GM12878 (cell line): Measurements from ENCODE around the gene PRR5. TPM values are rescaled to one million over a fixed set of nuclear protein-coding genes. Genes with fewer than 3 reads are reported as not detected.

Experiments used
- ATAC-seq: fragments of 200-7000 bp; cut with Tn5 transposase; 3 replicates; pipeline ENCODE4 v1.9.1; 2020; ENCODE audit warnings: mild to moderate bottlenecking, moderate library complexity
- BruUV-seq: library from RNA; stranded (reverse); fragments of 400-500 nt; replicated peaks from 2 replicates; lab custom pipeline; 2021; lab: Mats Ljungman, UMichigan
- CTCF ChIA-PET: fragments of 300-600 bp; sonication (Branson Sonifier 250); formaldehyde crosslinking; extraction: SDS; loops from one replicate; lab custom pipeline; 2021; ENCODE audit warnings: inconsistent platforms; lab: Yijun Ruan, JAX
- POLR2A ChIA-PET: fragments of 350-600 bp; formaldehyde crosslinking; extraction: SDS; loops from one replicate; lab custom pipeline; 2021; ENCODE audit warnings: inconsistent platforms; lab: Charles Lee
- RAD21 ChIA-PET: fragments of 300-600 bp; sonication (Branson Sonifier 250); formaldehyde crosslinking; loops from one replicate; lab custom pipeline; 2023; ENCODE audit warnings: antibody characterized with exemption; ENCODE audit not compliant: unreplicated experiment; lab: Charles Lee
- SMC1A ChIA-PET: fragments of 300-600 bp; sonication (Branson Sonifier 250); formaldehyde crosslinking; loops from one replicate; lab custom pipeline; 2023; ENCODE audit not compliant: unreplicated experiment, uncharacterized antibody; lab: Charles Lee
- DNase-seq: peaks from one replicate; pipeline ENCODE4 v3.0.0-alpha.2; 2011; ENCODE audit warnings: low read depth, low spot score
- FAIRE-seq: peaks from 3 replicates; lab custom pipeline; 2011; peaks lifted over from hg19 to GRCh38; lab: Jason Lieb, UNC
- H2AFZ ChIP-seq: 2 replicates; pipeline ENCODE4 v1.6.0; 2011; ENCODE audit warnings: low read depth, low read length, control low read depth; ENCODE audit not compliant: control insufficient read depth
- H3K27ac ChIP-seq: 2 replicates; pipeline ENCODE4 v1.5.1; 2011; ENCODE audit warnings: control low read depth; ENCODE audit not compliant: control insufficient read depth, insufficient read depth
- H3K27me3 ChIP-seq, 2 experiments: replicated peaks in 1 of 2; 2 replicates each; pipeline versions ENCODE4 v1.6.0 to v1.6.1; 2011; ENCODE audit warnings: low read length in 1 of 2; ENCODE audit not compliant: control insufficient read depth in 2 of 2, insufficient read depth in 2 of 2
- H3K36me3 ChIP-seq, 2 experiments: 2 replicates each; pipeline ENCODE4 v1.5.1; 2011; ENCODE audit warnings: low read length in 1 of 2; ENCODE audit not compliant: control insufficient read depth in 2 of 2, insufficient read depth in 2 of 2
- H3K4me1 ChIP-seq: 2 replicates; pipeline ENCODE4 v1.6.1; 2011; ENCODE audit warnings: mild to moderate bottlenecking, low read length, moderate library complexity, mixed read lengths; ENCODE audit not compliant: control insufficient read depth, insufficient read depth
- H3K4me2 ChIP-seq: 2 replicates; pipeline ENCODE4 v1.6.0; 2011; ENCODE audit warnings: control low read depth; ENCODE audit not compliant: control insufficient read depth, insufficient read depth
- H3K4me3 ChIP-seq: fragments of 200-600 bp; sonication (generic); 2 replicates; pipeline ENCODE4 v1.5.1; 2016
- H3K79me2 ChIP-seq: 2 replicates; pipeline ENCODE4 v1.6.0; 2011; ENCODE audit warnings: low read length; ENCODE audit not compliant: control insufficient read depth, insufficient read depth
- H3K9ac ChIP-seq: 2 replicates; pipeline ENCODE4 v1.8.0; 2011; ENCODE audit warnings: low read length, control low read depth, mixed read lengths; ENCODE audit not compliant: control insufficient read depth, insufficient read depth
- H3K9me3 ChIP-seq: replicated peaks from 3 replicates; pipeline ENCODE4 v1.5.1; 2011; ENCODE audit warnings: mild to moderate bottlenecking, low read length; ENCODE audit not compliant: control insufficient read depth, insufficient read depth
- H4K20me1 ChIP-seq: 2 replicates; pipeline ENCODE4 v1.6.0; 2011; ENCODE audit not compliant: control insufficient read depth, insufficient read depth
- CBFB ChIP-seq: IDR thresholded peaks from 2 replicates; pipeline ENCODE4 v1.6.1; 2016; ENCODE audit warnings: antibody characterized with exemption, low read depth
- CHD2 ChIP-seq: IDR thresholded peaks from 2 replicates; pipeline ENCODE4 v1.6.1; 2011; ENCODE audit warnings: low read depth, low read length, improper control_type of control experiment, borderline replicate concordance
- E2F4 ChIP-seq: IDR thresholded peaks from 2 replicates; pipeline ENCODE4 v1.6.1; 2012; ENCODE audit warnings: low read depth, low read length, improper control_type of control experiment
- GABPA ChIP-seq: IDR thresholded peaks from 2 replicates; pipeline ENCODE4 v1.6.1; 2014; ENCODE audit warnings: antibody characterized with exemption, low read depth, mild to moderate bottlenecking, inconsistent platforms
- IKZF1 ChIP-seq: fragments of 450-650 bp; conservative IDR thresholded peaks from 2 replicates; pipeline ENCODE4 v1.6.1; 2017; ENCODE audit warnings: antibody characterized with exemption, mild to moderate bottlenecking
- MAX ChIP-seq: IDR thresholded peaks from 2 replicates; pipeline ENCODE4 v1.6.1; 2012; ENCODE audit warnings: low read depth, low read length, improper control_type of control experiment
- NR2F1 ChIP-seq: fragments of 450-650 bp; conservative IDR thresholded peaks from 2 replicates; pipeline ENCODE4 v1.6.1; 2017; ENCODE audit warnings: mild to moderate bottlenecking
- POLR2A ChIP-seq: IDR thresholded peaks from 2 replicates; pipeline ENCODE4 v1.6.1; 2011; ENCODE audit warnings: low read depth, mild to moderate bottlenecking, low read length
- RFX5 ChIP-seq: IDR thresholded peaks from 2 replicates; pipeline ENCODE4 v1.6.1; 2011; ENCODE audit warnings: low read depth, low read length, improper control_type of control experiment
- SIN3A ChIP-seq: IDR thresholded peaks from 2 replicates; pipeline ENCODE4 v1.6.1; 2012; ENCODE audit warnings: low read depth, low read length, improper control_type of control experiment
- SREBF2 ChIP-seq: IDR thresholded peaks from 2 replicates; pipeline ENCODE4 v1.6.1; 2012; ENCODE audit warnings: mild to moderate bottlenecking, low read length
- SRF ChIP-seq, 2 experiments: IDR thresholded peaks; 2 replicates each; pipeline ENCODE4 v1.6.1; 2011; ENCODE audit warnings: low read depth in 2 of 2, low read length in 2 of 2, mild to moderate bottlenecking in 1 of 2, moderate library complexity in 1 of 2
- TBL1XR1 ChIP-seq: IDR thresholded peaks from 2 replicates; pipeline ENCODE4 v1.6.1; 2012; ENCODE audit warnings: low read depth, low read length, improper control_type of control experiment
- ZBTB33 ChIP-seq: fragments of 450-650 bp; IDR thresholded peaks from 2 replicates; pipeline ENCODE4 v1.6.1; 2017; ENCODE audit warnings: mild to moderate bottlenecking
- whole genome bisulfite sequencing: methylation state at CpG from one replicate; pipeline ENCODE4 v1.1.6; 2016; ENCODE audit warnings: low lambda C conversion rate; ENCODE audit not compliant: insufficient replicate concordance, insufficient coverage; ENCODE audit errors: missing lambda C conversion rate; 5-methylcytosine and 5-hydroxymethylcytosine counted together
- in situ Hi-C: fragments of 300-500 bp; cut with MboI; formaldehyde crosslinking; loops from 9 replicates; pipeline ENCODE4 v1.14.3; 2018; ENCODE audit warnings: mixed read lengths
- intact Hi-C: fragments of 100-400 bp; cut with micrococcal nuclease; formaldehyde crosslinking; loops from one replicate; pipeline ENCODE4 v1.14.2; 2022; ENCODE audit not compliant: unreplicated experiment
- polyA plus RNA-seq, 11 experiments: library from polyadenylated mRNA; depleted of rRNA in 4 of 11; unstranded in 6 of 11; stranded (reverse) in 5 of 11; fragments of >200 nt; fragmentation: Nextera tagmentation in 4 of 11; fragmentation: Illumina TruSeq in 1 of 11; extraction: Ambion mirVana in 4 of 11; extraction: Trizol in 1 of 11; gene quantifications; 1 replicate in 1 of 11; 2 replicates in 10 of 11; pipeline versions ENCODE4 v1.2.1 to v1.2.3, GENCODE V29; 2011 to 2016; ENCODE audit warnings: inconsistent platforms in 2 of 11, missing spikeins in 2 of 11, low read depth in 1 of 11
- total RNA-seq, 4 experiments: library from RNA; depleted of rRNA in 3 of 4; stranded (reverse); fragments of >200 nt in 3 of 4; fragmentation: Illumina TruSeq in 1 of 4; extraction: Trizol in 1 of 4; gene quantifications; 2 replicates each; pipeline versions ENCODE4 v1.2.1 to v1.2.3, GENCODE V29; 2013 to 2021
- TF ChIP-seq, protein P1 (sequence below), 3 experiments: IDR thresholded peaks in 2 of 3; conservative IDR thresholded peaks in 1 of 3; 2 replicates each; pipeline ENCODE4 v1.5.1; 2011; ENCODE audit warnings: low read depth in 3 of 3, low read length in 3 of 3, mild to moderate bottlenecking in 3 of 3, control low read depth in 2 of 3, moderate library complexity in 2 of 3, inconsistent platforms in 1 of 3, mixed read lengths in 1 of 3; ENCODE audit not compliant: control insufficient read depth in 2 of 3, insufficient read depth in 1 of 3; ENCODE audit errors: extremely low read depth in 1 of 3

PRR5 gene
- total and polyA plus RNA-seq, 10 of the 15 experiments (the other 5 are each of a cell fraction or from before 2014, with no cell fraction given), result 0.03 to 9.4 (median 1.5) TPM

DNA sequence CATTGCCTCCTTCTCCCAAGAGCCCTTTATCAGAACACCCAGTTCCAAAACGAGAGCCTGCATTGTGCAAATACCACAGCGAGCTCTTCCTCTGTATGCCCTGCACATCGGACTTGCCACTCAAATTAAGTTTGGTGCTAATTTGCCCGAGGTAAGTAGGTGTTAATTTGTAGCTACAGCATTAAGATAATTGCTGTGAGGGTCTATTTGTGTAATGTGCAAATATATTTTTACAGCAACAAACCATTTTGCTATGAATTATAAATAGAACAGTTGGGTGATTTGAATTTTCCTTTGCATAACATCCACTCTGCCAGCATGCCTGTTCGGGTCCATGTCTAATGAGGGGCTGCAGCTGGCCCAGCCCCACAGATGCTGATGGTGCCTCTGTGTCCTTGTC is 58.5 kb downstream of the PRR5 start:
- no peak for TF ChIP-seq IKZF1
- no peak for TF ChIP-seq CHD2
- TF ChIP-seq SRF (IDR thresholded peaks at IDR 0.05; ENCODE audit: low read depth in 2 of 2, low read length in 2 of 2), result no peak
- no peak for TF ChIP-seq ZBTB33
- TF ChIP-seq TBL1XR1, result no peak
- no peak for TF ChIP-seq NR2F1
- H3K79me2 ChIP-seq, result no peaks in the 10 kb centered on the region
- DNase-seq (no peak), ATAC-seq (no peak), FAIRE-seq (no peak)
- H3K27me3 ChIP-seq, result no peaks in the 10 kb centered on the region
- no peaks in the 10 kb centered on the region for H3K36me3 ChIP-seq
- ChIA-PET POLR2A (no interaction called here), CTCF (interaction anchor here (1.1 kb wide), 1 partner anchor 13 kb away, joined by 3 read pairs; no protein-coding TSS in a partner anchor), SMC1A (no interaction called here), RAD21 (no interaction called here)
- WGBS, result 0% methylated on average over 5 of the region's 5 CpGs
- H3K4me2 ChIP-seq, result no peak overlapping the region
- no peak overlapping the region for H3K4me3 ChIP-seq
- in situ Hi-C loops (no loop called here), intact Hi-C loops (no loop called here)
- H3K9ac ChIP-seq, result no peak overlapping the region
- no TSS peak for BruUV-seq
- no peak overlapping the region for H2AFZ ChIP-seq
- no peak overlapping the region for H3K27ac ChIP-seq
- no peaks in the 10 kb centered on the region; the same call in 2 of the 3 replicates for H3K9me3 ChIP-seq
- H3K4me1 ChIP-seq, result no peaks in the 10 kb centered on the region
- H4K20me1 ChIP-seq, result no peaks in the 10 kb centered on the region

DNA sequence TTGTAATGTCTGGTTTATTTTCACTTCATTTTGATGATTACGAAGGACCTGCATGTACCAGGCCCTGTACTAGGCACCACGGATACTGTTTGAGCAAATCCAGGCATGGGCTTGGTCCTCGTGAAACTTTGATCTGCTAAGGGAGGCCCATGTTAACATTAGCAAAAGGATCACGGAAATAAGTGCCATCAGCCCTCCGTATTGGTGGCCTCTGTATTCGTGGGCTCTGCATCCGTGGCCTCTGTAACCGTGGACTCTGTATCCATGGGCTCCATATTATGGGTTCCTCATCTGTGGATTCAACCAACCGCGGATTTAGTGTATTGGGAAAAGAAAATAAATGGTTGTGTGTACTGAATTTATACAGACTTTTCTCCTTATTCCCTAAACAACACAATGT is 59.0 kb downstream of the PRR5 start:
- ChIA-PET RAD21 (no interaction called here), POLR2A (no interaction called here), SMC1A (no interaction called here), CTCF (no interaction called here)
- Histone ChIP-seq H4K20me1 (no peaks in the 10 kb centered on the region), H3K9ac (no peak overlapping the region), H3K27me3 (no peaks in the 10 kb centered on the region), H3K9me3 (no peaks in the 10 kb centered on the region; the same call in 2 of the 3 replicates), H3K79me2 (no peaks in the 10 kb centered on the region), H3K4me1 (no peaks in the 10 kb centered on the region), H2AFZ (no peak overlapping the region), H3K27ac (no peak overlapping the region), H3K4me2 (no peak overlapping the region), H3K36me3 (no peaks in the 10 kb centered on the region), H3K4me3 (no peak overlapping the region)
- 26% methylated on average over 10 of the region's 10 CpGs for WGBS
- in situ Hi-C loops (no loop called here), intact Hi-C loops (no loop called here)
- no peak for DNase-seq
- no TSS peak for BruUV-seq
- no peak for FAIRE-seq
- ATAC-seq, result no peak
- TF ChIP-seq GABPA (no peak), SREBF2 (no peak), SIN3A (no peak), E2F4 (no peak), POLR2A (no peak), MAX (no peak), CBFB (no peak), RFX5 (no peak)
- TF ChIP-seq, protein P1, sequence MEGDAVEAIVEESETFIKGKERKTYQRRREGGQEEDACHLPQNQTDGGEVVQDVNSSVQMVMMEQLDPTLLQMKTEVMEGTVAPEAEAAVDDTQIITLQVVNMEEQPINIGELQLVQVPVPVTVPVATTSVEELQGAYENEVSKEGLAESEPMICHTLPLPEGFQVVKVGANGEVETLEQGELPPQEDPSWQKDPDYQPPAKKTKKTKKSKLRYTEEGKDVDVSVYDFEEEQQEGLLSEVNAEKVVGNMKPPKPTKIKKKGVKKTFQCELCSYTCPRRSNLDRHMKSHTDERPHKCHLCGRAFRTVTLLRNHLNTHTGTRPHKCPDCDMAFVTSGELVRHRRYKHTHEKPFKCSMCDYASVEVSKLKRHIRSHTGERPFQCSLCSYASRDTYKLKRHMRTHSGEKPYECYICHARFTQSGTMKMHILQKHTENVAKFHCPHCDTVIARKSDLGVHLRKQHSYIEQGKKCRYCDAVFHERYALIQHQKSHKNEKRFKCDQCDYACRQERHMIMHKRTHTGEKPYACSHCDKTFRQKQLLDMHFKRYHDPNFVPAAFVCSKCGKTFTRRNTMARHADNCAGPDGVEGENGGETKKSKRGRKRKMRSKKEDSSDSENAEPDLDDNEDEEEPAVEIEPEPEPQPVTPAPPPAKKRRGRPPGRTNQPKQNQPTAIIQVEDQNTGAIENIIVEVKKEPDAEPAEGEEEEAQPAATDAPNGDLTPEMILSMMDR (IDR thresholded peaks at IDR 0.05 in 2 of 3, conservative IDR thresholded peaks at IDR 0.05 in 1 of 3; ENCODE audit: control insufficient read depth in 2 of 3, extremely low read depth in 1 of 3, insufficient read depth in 1 of 3, low read depth in 3 of 3, low read length in 3 of 3), result no peak
